Activated CD8-positive, alpha-beta memory T cell treated with anti-CD3 and anti-CD28 coated beads, Interleukin-2, amount 50 U/mL, for 4 hours (primary cell): ENCODE results near the gene RYR2.

ENCODE experiments used
- DNase-seq: peaks from one replicate; pipeline ENCODE4 v3.0.0-alpha.2; 2020

Gene RYR2

GRCh38 chr1:237041795-237042525 lies at the start of gene RYR2:
Gene RYR2 (plus strand): TSS chr1:237042184. CDS start chr1:237042522, 338 bp downstream.
- DNase-seq: no peak

GRCh38 chr1:236992449-236992848 lies 49.5 kb upstream of the RYR2 start:
- DNase-seq: no peak

- no peak for DNase-seq
Measured at GRCh38 chr1:236994450-236994849, 47.5 kb upstream of the RYR2 start.

- DNase-seq: no peak
Measured at GRCh38 chr1:236997361-236997760, 44.6 kb upstream of the RYR2 start.

GRCh38 chr1:236997882-236998281 lies 44.1 kb upstream of the RYR2 start:
- no peak for DNase-seq

- DNase-seq: no peak
Measured at GRCh38 chr1:236998546-236998945, 43.4 kb upstream of the RYR2 start.

GRCh38 chr1:237000191-237000590 lies 41.8 kb upstream of the RYR2 start:
- DNase-seq: no peak

GRCh38 chr1:237003516-237003915 lies 38.5 kb upstream of the RYR2 start:
- DNase-seq: no peak

GRCh38 chr1:237004116-237004515 lies 37.9 kb upstream of the RYR2 start, which contains the start of gene MT1HL1:
Gene MT1HL1 (minus strand): TSS chr1:237004441. CDS start chr1:237004372, 69 bp downstream.
- no peak for DNase-seq

GRCh38 chr1:237005674-237006073 lies 36.3 kb upstream of the RYR2 start:
- no peak for DNase-seq

GRCh38 chr1:237007147-237007881 lies 34.7 kb upstream of the RYR2 start:
- no peak for DNase-seq

- no peak for DNase-seq
Measured at GRCh38 chr1:237009611-237010010, 32.4 kb upstream of the RYR2 start.

- DNase-seq: no peak
Measured at GRCh38 chr1:237011432-237011831, 30.6 kb upstream of the RYR2 start.

- no peak for DNase-seq
Measured at GRCh38 chr1:237012361-237012760, 29.6 kb upstream of the RYR2 start.

- no peak for DNase-seq
Measured at GRCh38 chr1:237012788-237013383, 29.1 kb upstream of the RYR2 start.

GRCh38 chr1:237013608-237014007 lies 28.4 kb upstream of the RYR2 start:
- DNase-seq: no peak

- no peak for DNase-seq
Measured at GRCh38 chr1:237016626-237017025, 25.4 kb upstream of the RYR2 start.

GRCh38 chr1:237018896-237019295 lies 23.1 kb upstream of the RYR2 start:
- no peak for DNase-seq

- no peak for DNase-seq
Measured at GRCh38 chr1:237025358-237026074, 16.5 kb upstream of the RYR2 start.

GRCh38 chr1:237029240-237029639 lies 12.7 kb upstream of the RYR2 start:
- DNase-seq: no peak

GRCh38 chr1:237029850-237030535 lies 12.0 kb upstream of the RYR2 start:
- no peak for DNase-seq

- DNase-seq: no peak
Measured at GRCh38 chr1:237031480-237031879, 10.5 kb upstream of the RYR2 start.

- DNase-seq: no peak
Measured at GRCh38 chr1:237032029-237032428, 10.0 kb upstream of the RYR2 start.
